HG02981 (cell line): ENCODE results near the gene CCDC12.

Source experiments
- ATAC-seq: cut with Tn5 transposase; IDR thresholded peaks from one replicate; pipeline ENCODE4 v1.9.1; 2021; ENCODE audit warnings: mild to moderate bottlenecking, moderate library complexity; ENCODE audit not compliant: unreplicated experiment

The CCDC12 gene

GRCh38 chr3:46908294-46908985 lies 68.1 kb downstream of the CCDC12 start:
- no peak for ATAC-seq

GRCh38 chr3:46907960-46908293 lies 68.6 kb downstream of the CCDC12 start:
- no peak for ATAC-seq

- ATAC-seq: no peak
Observed at GRCh38 chr3:46907271-46907670, 69.3 kb downstream of the CCDC12 start.

GRCh38 chr3:46906471-46907058 lies 70.0 kb downstream of the CCDC12 start:
- ATAC-seq: no peak

GRCh38 chr3:46905661-46906451 lies 70.7 kb downstream of the CCDC12 start:
- no peak for ATAC-seq

GRCh38 chr3:46905213-46905560 lies 71.4 kb downstream of the CCDC12 start:
- no peak for ATAC-seq

- ATAC-seq: no peak
Observed at GRCh38 chr3:46904303-46905212, 72.0 kb downstream of the CCDC12 start.

GRCh38 chr3:46903341-46904302 lies 72.9 kb downstream of the CCDC12 start:
- no peak for ATAC-seq

- no peak for ATAC-seq
Observed at GRCh38 chr3:46902188-46902631, 74.3 kb downstream of the CCDC12 start.

- ATAC-seq: no peak
Observed at GRCh38 chr3:46901591-46902187, 74.9 kb downstream of the CCDC12 start.

- ATAC-seq: no peak
Observed at GRCh38 chr3:46901061-46901460, 75.5 kb downstream of the CCDC12 start.

GRCh38 chr3:46900356-46900755 lies 76.2 kb downstream of the CCDC12 start:
- ATAC-seq: no peak

- no peak for ATAC-seq
Observed at GRCh38 chr3:46900007-46900292, 76.6 kb downstream of the CCDC12 start.

- ATAC-seq: no peak
Observed at GRCh38 chr3:46899151-46900006, 77.2 kb downstream of the CCDC12 start.

- no peak for ATAC-seq
Observed at GRCh38 chr3:46898321-46899150, 78.0 kb downstream of the CCDC12 start.

- ATAC-seq: no peak
Observed at GRCh38 chr3:46897829-46898320, 78.7 kb downstream of the CCDC12 start.

GRCh38 chr3:46897031-46897430 lies 79.5 kb downstream of the CCDC12 start:
- no peak for ATAC-seq

- no peak for ATAC-seq
Observed at GRCh38 chr3:46896386-46896785, 80.2 kb downstream of the CCDC12 start.
